ENCODE data around the gene OTX2.

The OTX2 gene

DNA sequence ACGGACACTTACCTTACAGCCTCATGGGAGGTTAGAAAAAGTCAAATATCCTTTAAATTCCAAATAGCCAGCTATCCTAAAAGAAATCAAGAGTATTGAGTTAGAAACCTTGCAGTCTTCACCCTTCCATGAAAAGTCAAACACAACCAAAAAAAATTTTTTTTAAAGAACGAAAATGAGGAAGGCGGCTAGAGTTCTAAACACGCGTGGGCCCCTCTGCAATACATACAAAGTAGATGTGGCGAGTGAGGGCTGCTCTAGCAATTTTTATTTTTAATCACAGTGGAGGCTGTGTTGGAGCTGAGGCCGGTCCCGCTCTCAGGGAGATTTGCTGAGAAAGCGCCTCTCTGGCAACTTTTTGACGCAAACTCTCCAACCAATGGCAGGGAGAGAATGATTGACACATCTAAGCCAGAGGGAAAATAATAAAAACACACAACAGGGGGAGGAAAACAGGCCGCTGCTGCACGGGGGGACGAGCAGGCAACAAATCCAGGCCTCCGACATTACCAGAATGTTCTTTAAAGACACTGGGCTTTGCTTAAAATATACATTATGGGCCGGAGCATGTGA is at the start of gene OTX2:
Gene OTX2, minus strand, starts transcription at position 333 of the 573 bp plus-strand sequence. CDS start 5,023 bp downstream, outside the sequence.
- no peak for DNase-seq (ENCODE audit: low read depth)

DNA sequence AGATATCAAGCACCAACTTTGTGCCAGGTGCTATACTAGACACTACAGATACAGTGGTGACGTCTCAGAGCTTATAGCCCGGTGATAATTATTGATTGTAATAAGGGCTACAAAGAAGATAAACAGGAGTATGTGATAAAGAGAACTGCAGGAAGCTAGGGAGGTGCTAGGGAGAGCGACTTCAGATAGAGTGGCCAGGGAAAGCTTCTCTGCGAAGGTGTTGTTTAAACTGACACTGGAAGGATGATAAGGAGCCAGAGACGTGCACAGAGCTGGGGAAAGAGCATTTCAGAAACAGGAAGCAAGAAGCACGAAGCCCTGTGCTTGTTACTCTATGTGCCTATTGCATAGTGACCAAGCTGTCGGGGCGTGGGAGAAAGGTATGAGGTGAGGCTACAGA is 48.1 kb upstream of the OTX2 start:
- no peak for DNase-seq (ENCODE audit: low read depth)

DNA sequence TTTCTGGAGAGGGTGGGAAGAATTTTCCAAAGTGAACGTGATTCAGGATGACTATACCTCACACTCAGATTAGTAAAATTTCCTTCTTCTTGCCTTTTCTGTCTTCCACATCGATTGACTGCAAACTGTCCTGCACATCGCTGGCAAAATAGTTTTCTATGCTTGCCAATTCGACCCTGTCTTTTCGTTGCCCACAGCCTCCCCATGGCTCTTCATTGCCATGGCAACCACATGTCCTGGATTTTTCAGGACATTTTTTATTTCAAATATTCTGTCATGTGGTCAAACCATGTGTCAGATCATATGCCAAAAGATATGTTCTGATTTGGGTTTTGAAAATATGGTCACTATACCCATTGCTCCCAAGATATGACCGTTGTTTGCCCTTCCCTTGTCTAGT is 46.9 kb upstream of the OTX2 start:
- no peak for DNase-seq (ENCODE audit: low read depth)

DNA sequence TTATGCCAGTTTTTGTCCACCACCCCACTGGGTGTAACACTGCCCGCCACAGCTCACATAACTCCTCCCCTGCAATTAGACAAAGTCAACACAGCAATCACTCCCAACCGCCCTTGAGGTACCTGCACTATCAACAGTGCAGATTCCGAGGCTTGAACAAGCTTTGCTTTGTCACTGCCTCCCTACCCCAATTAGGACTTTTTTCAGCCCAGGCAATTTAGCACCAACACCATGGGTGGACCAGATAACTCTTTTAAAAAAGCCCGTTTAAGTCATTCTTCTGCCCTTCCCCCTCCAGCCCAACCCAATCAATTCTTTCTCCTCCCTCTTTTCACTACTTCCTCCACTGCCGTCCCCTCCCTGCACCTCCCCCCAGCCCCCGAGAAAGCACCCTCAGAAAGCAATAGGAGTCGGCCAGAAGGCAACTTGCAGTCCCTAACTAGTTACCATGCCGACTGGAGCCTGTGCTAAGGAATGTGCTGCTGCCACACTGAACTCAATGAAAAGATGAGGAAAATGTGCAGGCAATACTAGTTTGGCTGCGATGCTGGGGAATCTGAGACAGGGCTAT is 45.7 kb upstream of the OTX2 start:
- DNase-seq (ENCODE audit: low read depth), result no peak

DNA sequence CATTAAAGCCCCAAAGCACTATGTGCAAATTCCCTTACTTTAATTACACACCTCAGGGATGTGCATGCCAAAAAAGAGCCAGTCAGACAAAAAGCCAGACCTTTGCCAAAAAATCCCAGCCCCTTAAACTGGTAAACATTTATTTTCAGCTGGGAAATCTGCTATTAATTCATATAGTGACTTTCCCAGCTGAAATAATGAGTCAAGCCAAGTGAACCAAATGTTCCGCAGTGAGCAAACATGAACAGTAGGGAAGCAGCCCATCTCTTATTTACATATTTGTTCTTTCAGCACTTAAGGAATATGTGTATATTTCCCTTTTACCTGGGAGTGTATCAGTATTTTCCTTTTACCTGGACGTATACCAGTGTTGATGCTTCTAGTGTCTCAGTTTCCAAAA is 44.0 kb upstream of the OTX2 start:
- no peak for DNase-seq (ENCODE audit: low read depth)

DNA sequence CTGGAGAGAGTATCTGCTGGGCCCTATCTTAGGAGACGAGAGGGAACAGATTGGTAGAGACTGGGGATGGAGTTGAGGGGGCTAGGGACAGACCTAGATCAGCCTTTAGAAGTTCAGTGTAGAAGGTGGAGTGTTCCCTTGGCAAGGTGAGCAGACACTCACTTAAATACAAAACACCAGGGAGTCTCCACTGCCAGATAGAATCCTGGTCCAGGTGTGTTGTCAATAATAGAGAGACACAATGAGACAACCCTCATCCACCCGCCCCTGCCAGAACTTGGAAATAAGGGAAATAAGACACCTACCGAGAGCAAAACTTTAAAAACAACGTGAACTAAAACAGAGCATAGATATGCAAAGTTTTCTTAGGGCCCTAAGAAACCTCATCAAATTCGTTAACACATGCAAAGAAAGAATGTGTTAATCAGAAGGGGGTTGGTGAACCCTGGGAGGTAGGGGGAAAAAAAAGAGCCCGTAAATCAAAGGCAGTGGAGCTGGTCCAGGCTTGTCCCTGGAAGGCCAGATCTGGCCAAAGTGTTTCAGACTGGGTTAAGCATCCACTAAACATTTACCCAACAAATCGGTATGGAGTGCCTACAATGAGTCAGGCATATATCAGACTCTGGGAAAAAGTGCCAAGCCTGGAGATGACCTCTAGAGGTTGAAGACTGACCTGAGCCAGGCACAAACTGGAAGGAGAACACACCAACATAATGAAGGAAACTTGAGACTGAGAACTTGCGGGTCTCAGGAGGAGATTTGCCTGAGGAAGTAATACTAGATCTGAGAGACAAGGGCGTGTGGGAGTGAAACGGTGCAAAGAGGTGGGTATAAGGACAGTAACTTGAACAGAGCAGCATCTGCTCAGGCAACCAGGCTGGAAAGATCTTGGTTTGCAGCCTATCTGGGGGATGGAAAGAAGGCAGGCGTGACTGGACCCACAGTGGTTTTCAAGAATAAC is 37.0 kb upstream of the OTX2 start:
- no peak for DNase-seq (ENCODE audit: low read depth)

DNA sequence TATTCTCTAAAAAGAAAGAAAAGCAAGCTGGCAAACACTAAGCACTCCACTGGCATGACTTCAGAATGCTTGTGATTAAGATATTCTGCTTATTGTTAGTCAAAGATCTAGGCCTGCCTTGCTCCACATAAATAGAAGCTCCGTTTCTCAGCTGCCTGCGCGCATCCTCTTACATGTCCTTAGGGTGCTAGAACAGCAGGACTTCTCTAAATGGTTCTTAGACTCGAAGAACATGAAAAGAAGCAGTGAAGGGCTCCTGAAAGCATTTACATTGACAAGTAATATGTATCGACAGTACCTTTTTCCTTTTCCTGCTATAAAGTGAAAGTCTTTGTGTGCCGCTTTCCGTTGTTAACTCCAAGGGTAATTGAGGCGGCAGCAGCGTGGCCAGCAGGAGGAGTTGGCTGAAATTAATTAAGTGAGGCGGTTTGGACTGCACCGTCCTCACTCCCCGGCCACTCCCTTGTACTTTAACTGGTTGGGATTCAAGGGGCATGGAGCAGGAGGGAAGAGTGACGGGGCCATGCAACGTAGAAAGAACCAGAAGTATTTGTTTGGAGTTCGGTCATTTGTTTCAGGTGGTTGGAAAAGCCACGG is 34.2 kb upstream of the OTX2 start:
- DNase-seq (ENCODE audit: low read depth), result no peak

DNA sequence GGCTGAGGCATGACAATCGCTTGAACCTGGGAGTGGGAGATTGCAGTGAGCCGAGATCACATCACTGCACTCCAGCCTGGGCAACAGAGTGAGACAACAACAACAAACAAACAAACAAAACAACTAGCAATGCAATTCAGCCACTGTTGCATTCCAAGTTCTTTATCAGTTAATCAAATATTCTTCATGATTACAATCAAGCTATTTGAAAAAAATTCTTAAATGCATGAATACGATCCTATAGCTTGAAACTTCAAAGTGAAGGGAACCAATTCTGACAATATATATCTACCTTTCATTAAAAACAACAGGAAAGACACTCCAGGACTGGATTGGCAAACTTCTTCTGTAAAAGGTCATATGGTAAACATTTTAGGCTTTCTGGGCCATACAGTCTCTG is 31.3 kb upstream of the OTX2 start:
- no peak for DNase-seq (ENCODE audit: low read depth)

DNA sequence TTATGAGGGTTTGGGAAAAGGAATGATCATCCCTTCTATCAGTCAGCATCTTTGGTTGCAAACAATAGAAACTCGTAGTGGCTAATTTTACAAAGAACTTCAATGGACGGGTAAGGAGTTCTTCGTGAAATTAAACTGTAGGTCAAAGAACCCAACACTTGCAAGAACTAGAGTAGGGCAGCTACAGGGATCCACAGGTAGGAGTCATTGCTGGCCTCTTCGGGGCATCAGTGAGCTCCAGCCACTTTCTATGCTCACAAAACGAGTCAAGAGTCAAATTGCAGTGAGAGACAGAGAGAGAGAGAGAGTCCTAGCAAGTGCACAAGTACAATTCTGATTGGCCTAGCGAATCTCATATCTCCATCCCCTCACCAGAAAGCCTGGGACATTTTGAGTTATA is 29.9 kb upstream of the OTX2 start:
- DNase-seq (ENCODE audit: low read depth), result no peak

DNA sequence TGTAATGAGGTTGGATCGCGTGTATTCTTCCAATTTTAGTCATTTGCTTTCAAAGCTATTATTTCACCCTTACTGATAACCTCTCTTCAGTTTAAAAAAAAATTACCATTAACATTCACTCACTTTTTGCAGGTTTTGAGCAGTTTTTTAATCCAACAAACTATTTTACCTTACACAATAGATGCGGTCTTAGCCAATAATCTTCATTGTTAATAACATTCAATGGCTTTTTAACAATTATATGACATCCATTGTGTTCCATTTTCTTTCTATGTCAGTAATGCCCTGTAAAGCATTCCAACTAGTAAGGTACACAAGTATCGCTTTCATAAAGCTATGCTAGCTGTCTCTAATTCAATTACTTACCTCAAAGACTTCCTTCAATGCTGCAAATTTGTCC is 18.9 kb upstream of the OTX2 start:
- DNase-seq (ENCODE audit: low read depth), result no peak

DNA sequence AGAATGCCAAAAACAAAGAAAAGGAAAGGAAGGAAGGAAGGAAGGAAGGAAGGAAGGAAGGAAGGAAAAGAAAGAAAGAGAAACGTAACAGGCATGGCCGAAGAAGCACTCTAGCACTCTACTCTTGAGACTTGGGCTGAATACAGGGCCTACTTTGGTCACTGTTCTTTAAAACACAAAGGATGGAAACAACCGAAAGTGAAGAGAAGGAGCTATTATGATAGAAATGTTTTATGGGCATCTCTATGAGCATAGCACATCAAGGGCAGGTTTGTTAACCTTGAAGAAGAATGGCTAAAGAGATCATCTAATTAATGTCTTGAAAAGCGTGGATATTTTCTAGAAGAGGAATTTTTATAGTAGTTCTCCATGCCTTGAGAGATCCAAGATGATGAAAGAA is 15.9 kb upstream of the OTX2 start:
- DNase-seq (ENCODE audit: low read depth), result no peak

DNA sequence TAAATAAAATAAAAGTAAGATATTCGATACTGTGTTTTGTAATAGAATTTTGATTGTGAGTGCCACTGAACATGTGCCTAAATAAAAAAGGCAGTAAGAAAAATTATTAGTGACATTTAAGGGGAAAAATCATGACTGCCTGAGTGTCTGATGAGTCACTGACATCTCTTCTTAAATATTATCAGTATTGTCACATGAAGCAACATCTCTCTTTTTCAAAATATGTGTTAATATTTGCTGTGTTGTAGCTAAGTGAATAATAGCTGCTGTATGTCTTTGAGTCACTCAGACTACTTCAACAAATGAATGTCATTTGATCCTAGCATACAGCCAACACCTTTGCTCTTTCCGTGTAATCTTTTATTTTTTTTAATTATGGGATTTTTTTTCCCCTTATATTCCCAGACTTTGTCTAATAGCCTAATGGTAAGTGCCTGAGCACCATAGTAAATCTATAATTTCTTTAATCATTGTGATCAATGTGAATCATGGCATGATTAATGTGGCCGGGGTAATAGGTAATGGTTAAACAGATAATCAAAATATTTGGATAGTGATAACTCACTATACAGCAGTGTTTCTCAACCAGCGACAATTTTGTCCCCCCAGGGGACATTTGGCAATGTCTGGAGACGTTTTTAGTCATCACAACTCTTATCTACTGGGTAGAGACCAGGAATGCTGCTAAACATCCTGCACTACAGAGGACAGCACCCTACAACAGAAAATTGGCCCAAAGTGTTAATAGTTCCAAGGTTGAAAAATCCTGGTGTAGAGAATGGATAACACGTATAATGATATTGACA is 11.7 kb upstream of the OTX2 start:
- no peak for DNase-seq (ENCODE audit: low read depth)

DNA sequence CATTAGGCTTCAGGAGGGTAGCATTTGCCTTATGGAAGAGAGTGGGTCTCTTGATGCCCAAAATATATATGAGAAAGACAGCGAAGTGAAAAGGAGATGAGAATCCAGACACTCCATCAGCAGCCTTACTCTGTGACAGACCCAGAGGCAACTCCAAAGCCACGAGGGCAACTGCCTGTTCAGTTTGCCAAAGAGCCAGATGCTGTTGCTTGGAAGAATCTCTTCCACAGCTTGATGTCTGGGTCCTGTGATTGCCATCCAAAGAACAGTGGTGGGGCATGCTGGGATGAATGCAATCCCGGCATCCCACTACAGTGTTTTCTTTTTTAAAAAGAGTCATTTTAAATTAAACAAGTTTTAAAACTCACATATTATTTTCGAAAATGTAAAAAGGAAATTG is 10.9 kb upstream of the OTX2 start:
- DNase-seq (ENCODE audit: low read depth), result no peak

DNA sequence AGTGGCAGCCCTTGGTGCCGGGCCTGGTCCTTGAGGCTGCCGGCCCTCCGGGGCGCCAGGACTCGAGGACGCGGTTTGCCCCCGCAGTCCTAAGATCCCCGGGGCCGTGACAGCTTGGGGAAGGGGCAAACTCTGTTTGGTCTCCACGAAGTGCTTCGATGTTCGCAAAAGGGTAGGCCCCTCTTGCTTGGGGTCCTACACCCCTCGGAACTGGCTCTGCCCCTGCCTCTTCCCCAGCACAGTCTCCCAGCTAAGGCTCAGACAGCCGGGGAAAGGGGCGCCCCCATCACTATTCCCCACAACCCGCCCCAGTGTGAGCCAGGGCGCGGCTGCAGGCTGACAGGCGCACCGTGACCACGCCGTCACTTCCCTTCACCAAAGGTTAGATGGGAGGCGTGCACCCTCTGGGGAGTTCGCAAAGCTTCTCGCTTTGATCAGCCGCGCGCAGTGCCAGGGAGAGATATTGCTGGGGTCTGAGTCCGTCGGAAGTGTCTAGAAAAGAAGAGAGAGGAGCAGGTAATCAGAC is 7.2 kb upstream of the OTX2 start:
- no peak for DNase-seq (ENCODE audit: low read depth)

DNA sequence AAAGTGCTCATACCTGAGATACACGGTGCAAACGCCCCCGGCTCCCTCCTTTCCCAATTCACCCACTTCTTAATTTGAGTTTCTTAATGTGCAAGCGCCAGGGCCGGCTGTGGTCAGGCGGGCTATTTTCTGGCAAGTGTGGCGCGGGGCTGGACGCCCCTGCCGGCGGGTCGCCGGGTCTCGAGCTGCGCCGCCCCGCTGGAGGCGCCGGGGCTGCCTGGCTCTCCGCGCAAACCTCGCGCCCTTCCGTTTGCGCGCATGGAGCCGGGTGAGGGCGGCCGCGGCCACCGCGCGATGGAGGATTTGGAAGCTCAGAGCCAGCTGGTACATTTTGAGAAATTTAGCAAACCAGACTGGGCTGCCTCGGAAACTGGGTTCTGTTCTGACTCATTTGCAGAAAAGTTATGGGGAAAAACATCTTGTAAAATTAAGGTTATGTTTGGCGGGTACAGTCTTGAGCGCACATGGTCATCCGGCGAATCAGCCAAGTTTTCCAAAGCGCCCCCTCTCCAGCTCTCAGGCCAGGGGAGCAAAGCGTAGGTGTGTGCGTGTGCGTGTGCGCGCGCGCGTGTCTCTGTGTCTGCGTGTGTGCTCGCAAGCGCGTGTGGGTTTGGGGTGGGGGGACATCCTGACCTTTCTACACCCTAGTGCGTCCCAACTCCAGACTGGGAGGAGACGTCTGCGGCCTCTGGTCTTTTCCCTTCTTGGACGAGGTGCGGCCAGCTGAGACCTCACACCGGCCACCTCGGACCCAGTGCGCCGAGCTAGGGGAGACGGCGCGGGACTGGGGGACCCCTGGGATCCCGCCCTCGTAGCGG is 6.5 kb upstream of the OTX2 start:
- DNase-seq (ENCODE audit: low read depth), result no peak

DNA sequence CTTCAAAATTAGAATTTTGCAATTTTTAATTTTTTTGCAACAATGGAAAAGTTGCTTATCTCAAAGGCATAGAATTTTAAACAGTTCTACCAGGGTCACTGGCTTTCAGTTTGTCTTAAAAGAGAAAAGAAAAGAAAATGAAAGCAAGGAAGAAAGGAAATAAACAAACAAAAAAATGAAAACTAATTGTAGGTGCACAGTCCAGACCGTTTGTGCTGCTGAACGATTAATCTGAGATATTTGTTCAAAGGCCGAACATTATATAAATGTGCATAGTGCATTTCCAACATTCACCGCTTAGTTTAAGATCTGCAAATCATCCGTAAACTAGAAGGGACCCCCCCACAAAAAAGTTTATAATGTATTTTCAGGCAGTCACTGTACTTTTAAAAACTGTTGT is 5.5 kb upstream of the OTX2 start:
- no peak for DNase-seq (ENCODE audit: low read depth)

DNA sequence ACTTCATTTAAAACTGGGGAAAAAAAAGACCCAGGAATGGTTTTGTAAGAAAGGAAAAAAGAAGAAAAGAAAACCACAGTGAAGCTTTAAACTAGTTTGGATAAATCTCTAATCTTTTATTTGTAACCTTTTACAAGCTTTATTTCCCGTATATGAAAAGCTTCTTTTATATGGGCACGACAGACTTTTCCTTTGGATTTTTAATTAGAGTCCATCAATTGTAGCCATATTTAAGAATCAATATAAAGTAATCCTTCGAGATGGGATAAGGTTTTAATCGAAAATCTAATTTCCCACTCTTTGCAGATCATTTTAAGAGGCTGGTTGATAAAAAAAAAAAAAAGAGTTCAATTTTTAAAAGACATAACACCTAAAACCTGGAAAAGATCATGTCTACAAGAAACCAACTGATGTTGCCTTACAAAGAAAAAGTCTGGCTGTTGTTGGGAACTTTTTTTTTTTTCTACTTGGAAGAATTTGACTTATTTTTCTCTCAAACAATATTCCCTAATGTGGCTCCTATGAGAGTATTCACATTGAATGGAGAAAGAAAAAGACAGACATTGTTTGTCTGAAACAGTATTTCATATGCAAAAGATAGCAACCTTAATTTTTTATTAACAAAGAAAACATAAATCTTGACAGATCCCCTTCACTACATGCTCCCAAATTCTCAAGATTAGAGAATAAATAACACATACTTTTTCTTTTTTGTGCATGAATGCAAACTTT is 4.9 kb upstream of the OTX2 start:
- no peak for DNase-seq (ENCODE audit: low read depth)

DNA sequence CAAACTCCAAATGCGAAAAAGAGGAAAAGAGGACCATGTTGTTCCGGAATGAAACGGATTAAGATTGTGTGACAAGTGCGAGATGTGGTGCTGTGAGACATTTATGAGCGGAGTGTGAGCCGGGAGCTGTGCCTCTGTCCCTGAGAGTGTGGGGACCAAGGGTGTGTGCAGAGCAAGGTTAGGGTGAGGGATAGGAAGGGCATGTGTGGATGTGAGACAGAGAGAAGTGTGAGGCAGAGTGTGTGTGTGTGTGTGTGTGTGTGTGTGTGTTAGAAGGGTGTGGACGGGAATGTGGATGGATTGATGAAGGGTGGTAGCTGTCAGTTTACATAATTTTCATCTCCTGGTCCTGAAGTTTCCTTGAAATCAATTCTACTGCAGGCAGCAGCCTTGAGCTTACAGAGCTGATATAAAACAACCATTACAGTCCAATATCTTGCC is 4.3 kb upstream of the OTX2 start:
- DNase-seq (ENCODE audit: low read depth), result no peak

DNA sequence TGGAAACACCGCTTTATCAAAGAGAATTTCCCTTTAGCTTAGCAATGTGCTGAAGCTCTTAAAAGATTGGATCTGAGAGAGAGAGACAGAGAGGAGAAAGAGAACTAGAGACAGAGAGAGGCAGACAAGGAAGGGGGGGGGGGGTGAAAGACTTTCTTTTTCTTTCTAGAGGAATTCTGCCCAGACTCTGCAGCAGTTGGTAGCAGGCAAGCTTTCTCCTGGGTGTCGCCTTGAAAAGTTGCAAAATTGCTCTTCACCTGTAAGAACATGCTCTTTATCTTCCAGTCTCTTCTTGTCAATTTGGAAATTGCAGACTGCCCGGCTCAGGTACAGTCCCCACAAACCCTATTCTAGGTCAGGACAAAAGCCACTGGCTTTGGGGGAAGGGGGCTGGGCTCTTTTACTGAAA is 2.9 kb upstream of the OTX2 start:
- DNase-seq (ENCODE audit: low read depth), result no peak

All from stromal cell of bone marrow (primary cell).